Measurements from ENCODE around the gene HOXB4. TPM values are rescaled to one million over a fixed set of nuclear protein-coding genes. Genes with fewer than 3 reads are reported as not detected.

The HOXB4 gene
- polyA plus RNA-seq, 4 donors: 9.3 to 12.7 (median 10.8) TPM

- no peak for DNase-seq (ENCODE audit: low read depth in 4 of 4, low spot score in 3 of 4)
Observed at GRCh38 chr17:48549914-48550501, 28.1 kb downstream of the HOXB4 start.

DNA sequence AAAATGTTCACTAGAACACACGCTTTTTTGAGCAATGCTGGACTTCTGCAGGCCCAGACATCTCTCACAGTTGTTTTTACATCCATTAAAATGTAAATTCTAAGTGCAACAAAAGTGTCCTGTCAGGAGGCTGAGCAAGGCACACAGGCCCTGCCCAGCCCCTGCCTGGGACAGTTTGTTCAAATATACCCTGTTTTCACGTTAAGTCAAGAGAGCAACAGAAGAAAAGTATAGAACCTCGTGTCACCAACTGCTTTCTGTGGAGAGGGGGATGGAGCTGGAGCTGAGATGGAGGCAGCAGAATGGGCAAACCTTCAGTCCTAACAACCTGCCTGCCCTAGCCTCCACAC is 28.9 kb downstream of the HOXB4 start:
- no peak for DNase-seq (ENCODE audit: low read depth in 4 of 4, low spot score in 3 of 4)

- no peak for DNase-seq (ENCODE audit: low read depth in 4 of 4, low spot score in 3 of 4)
Observed at GRCh38 chr17:48548523-48549280, 29.4 kb downstream of the HOXB4 start.

DNA sequence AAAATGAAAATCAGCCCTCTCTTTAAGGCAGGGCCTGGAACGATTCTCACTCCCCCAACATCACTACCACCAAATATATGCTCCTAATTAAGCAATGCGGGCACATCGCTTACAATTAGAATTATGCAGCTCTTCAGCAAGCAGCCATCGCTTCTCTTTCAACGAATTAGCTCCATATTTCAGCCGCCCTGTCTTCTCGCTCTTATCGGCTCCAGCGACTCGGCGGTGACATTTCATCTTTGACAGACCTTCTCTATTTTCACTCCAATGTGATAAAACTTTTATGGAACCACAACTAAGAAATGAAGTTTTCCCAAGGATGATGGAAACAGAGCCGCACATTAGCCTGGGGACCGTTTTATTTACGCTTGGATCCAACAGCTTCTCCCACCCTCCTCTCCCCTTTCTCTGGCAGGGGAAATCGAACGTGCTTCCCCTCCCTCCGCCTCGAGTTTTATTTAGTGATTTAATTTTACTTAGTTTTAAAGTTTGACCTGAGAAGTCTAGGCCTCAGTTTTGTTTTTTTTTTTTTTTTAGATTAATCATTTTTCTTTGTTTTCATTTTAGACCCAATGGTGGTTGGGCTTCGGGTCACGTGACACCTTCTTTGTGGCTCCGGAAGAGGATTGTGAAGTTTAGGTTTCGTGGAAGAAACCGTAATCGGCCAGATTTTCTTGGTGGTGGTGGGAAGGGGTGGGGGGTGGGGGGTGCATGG is 30.2 kb downstream of the HOXB4 start:
- no peak for DNase-seq (ENCODE audit: low read depth in 4 of 4, low spot score in 3 of 4)

GRCh38 chr17:48546924-48547807 is 31.0 kb downstream of the HOXB4 start:
- DNase-seq (ENCODE audit: low read depth in 4 of 4, low spot score in 3 of 4): no peak

DNA sequence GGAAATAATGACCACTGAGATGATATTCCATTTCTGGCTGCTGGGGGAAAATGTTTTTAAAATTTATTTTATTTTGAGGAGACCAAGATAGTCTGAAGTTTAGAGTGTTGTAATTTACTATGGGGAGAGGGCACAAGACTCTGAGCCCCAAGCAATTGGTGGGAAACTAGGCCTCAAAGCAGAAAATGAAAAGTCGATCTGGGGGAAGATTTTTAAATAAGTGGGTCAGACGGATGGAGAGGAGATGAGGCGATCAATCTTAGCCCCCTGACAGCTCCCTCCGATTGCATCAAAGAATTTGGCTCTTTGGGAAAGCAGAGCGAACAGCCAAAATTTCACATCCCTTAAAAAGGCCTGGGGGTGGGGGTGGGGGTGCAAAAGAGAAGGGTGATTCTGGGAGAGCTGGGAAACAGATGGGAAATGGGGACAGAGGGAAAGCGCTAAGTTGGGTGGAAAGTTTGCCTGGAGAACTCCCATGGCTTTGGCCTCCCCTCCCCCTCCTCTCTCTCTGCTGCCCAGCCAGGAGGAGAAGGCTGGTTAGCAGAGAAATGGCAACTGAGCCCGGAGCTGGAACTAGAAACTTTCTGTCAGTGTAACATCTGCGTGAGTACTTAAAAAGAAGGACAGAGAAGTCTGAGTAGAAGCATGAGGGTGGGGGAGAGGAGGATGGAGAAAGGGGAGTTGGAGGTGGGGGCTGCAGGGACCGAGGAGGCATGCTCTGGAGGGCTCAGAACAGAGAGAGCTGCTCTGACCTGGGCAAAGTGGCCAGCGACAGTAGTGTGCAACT is 31.8 kb downstream of the HOXB4 start:
- no peak for DNase-seq (ENCODE audit: low read depth in 4 of 4, low spot score in 3 of 4)

DNA sequence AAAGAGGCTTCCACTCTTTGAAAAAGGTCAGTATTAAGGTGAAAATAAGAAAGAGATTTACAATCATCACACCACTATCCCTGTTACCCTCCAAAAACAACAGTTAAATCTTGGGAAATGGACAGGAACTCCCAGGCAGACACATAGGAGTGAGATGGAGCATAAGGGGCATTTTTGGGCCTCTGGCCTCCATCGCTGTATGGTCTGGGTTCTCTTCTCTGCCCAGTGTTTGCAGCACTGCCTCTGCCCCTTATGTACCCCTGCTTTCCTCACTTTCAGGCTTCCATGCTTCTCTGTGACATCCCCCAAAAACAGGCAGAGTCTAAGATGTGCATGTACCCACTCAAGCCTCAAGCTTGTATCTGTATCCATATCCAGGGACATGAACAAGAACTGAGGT is 32.6 kb downstream of the HOXB4 start:
- DNase-seq (ENCODE audit: low read depth in 4 of 4, low spot score in 3 of 4): no peak

DNA sequence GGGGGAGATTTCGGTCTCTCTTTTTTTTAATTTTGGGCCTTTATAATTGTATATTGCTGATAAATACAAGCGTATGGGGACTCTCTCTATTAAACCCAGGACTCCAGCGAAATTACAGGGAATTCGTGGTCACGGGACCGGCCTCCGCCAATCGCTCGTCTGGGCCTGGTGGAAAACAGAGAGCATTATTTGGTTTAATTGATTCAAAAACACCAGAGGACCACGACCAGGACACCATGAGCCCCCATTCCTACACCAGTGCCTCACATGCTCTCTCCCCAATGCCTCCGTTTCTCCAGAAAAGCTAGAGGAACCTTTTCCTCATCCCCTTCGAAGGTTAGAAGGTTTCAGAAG is 33.2 kb downstream of the HOXB4 start, which contains the start of gene HOXB2:
Gene HOXB2 (minus strand): TSS at position 88 of the 354 bp plus-strand sequence. CDS start 198 bp downstream, outside the sequence.
- DNase-seq (ENCODE audit: low read depth in 4 of 4, low spot score in 3 of 4): no peak

- DNase-seq (ENCODE audit: low read depth in 4 of 4, low spot score in 3 of 4): no peak
Observed at GRCh38 chr17:48544349-48545021, 33.7 kb downstream of the HOXB4 start.

DNA sequence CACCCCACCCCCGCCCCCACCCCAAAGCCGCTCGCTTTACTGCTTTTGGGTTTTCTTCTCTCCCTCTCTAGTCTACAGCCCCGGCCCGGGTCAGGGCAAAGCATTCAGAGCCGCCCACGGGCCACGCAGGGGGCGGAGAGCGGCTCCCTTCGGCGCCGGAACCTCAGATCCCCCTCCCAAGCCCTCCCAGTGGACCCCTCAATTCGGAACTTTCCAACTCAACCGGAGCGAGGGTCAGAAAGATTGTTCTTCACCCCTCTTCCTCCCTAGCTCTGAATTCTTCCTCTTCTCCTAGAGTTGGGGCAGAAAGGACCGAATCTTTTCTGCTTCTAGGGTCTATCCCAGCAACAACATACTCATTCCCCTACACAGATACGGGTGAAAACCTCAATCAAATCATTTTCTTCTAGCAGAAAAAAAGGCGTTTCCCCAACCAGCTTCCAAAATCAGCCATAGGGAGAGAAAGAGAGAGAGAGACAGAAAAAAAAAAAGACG is 34.2 kb downstream of the HOXB4 start:
- no peak for DNase-seq (ENCODE audit: low read depth in 4 of 4, low spot score in 3 of 4)

GRCh38 chr17:48543107-48543853 is 34.9 kb downstream of the HOXB4 start:
- no peak for DNase-seq (ENCODE audit: low read depth in 4 of 4, low spot score in 3 of 4)

- no peak for DNase-seq (ENCODE audit: low read depth in 4 of 4, low spot score in 3 of 4)
Observed at GRCh38 chr17:48542698-48543106, 35.4 kb downstream of the HOXB4 start.

DNA sequence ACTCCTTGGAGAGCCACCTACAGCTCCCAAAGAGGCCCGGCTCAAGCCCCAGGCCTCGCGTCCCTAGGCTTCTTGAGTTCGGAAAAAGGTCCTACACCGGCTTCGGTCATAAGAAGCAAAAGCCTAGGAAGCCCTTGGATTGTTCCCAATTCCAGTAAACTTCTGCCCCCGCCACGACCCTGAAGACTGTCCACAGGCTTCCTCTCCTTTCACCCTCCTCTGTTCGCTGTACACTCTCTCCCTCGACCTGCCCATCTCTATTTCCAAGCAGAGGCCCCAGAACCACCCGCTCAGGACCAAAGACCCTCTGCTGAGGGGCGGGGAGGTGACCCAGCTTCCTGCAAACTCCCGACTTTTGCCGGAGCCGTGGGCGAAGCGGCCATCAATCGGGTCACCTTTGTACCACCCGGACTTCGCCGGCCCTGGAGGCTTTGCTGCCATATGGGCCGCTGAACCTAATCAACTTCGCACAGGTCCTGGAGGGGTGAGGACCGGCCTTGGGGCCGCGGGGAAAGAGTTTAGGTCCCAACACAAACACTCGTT is 36.0 kb downstream of the HOXB4 start:
- no peak for DNase-seq (ENCODE audit: low read depth in 4 of 4, low spot score in 3 of 4)

DNA sequence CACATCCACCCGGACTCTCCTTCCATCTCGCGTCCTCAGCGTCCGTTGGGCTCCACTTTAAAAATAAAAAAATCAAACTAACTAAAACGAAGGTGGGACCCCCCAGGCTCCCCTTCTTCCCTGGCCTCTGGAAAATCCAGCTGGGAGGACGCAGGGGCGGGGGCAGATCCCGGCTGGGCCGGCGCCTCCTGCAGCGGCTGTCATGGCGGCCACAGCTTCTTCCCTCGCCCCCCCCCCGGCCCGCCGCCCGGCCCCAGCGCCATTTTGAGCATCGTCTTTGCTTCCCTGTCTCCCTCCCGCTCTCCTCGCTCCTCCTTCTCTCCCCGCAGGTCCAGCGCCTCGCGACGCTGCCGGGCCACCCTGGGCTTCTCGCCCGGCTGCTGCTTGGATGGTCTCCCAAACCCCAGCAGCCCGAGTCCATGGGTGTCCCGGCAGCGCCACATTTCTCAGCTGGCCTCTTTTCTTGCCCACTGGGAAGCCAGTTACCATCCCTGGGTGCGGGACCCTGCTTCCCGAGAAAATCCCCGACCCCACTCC is 36.5 kb downstream of the HOXB4 start:
- no peak for DNase-seq (ENCODE audit: low read depth in 4 of 4, low spot score in 3 of 4)

- no peak for DNase-seq (ENCODE audit: low read depth in 4 of 4, low spot score in 3 of 4)
Observed at GRCh38 chr17:48541036-48541576, 37.0 kb downstream of the HOXB4 start.

DNA sequence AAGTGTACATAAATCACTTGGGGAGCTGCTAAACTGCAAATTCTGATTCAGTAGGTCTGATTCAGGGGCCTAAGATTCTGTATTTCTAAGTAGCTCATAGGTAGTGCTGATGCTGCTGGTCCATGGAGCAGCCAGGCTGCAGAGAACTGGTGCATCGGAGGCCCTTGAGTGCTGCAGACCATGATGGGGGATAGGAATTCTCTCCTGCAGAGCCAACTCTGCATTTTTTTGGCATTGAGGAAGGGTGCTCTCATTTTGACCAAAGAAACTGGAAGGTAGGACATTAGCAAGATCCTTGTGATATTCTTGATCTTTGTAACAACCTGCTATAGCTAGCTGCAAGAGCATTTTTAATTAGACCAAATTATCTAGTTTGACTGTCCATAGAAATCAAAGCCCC is 37.9 kb downstream of the HOXB4 start:
- no peak for DNase-seq (ENCODE audit: low read depth in 4 of 4, low spot score in 3 of 4)

DNA sequence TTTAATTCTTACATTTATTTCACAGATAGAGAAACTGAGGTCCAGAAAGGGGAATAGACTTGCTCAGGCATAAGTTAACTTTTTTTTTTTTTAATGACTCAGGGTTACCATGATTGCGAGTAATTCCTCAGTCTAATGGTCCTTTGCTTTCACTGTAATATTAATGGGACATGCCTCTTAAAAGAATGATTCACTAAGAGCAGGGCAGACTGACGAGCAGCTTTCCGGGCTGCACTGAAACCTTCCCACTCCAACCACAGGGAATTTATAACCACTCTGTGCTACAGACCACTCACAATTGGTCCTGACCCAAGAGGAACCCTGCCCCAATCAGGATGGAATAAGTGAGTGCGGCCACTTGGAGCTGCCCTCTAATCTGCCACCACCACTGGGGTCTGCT is 39.0 kb downstream of the HOXB4 start:
- no peak for DNase-seq (ENCODE audit: low read depth in 4 of 4, low spot score in 3 of 4)

- no peak for DNase-seq (ENCODE audit: low read depth in 4 of 4, low spot score in 3 of 4)
Observed at GRCh38 chr17:48537316-48537715, 40.8 kb downstream of the HOXB4 start.
